ENCODE data around the gene ADK. TPM values are rescaled to one million over a fixed set of nuclear protein-coding genes. Genes with fewer than 3 reads are reported as not detected.
"Not testable (repeated sequence)": the region's sequence is repeated elsewhere in the genome, so short reads cannot be mapped to it uniquely, and the experiment has no call there.

The ADK gene
- total RNA-seq, 1 donor from 2014 or later: 34.9 TPM

DNA sequence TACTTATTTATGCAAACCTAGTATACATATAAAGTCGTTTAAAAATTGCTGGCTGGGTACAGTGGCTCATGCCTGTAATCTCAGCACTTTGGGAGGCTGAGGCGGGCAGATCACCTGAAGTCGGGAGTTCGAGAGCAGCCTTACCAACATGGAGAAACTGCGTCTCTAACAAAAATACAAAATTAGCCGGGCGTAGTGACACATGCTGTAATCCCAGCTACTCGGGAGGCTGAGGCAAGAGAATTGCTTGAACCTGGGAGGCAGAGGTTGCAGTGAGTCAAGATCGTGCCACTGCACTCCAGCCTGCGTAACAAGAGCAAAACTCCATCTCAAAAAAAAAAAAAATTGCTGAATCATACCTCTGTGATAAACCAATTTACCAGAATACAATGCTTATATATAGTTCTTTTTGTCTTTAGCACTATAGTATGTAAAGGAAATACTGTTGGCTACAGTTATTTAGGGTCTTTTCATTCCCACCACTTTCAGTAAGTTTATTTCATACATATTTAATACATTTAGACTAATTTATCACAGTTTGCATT lies 325.2 kb downstream of the ADK start:
- not testable (repeated sequence) for DNase-seq (ENCODE audit: low spot score)

DNA sequence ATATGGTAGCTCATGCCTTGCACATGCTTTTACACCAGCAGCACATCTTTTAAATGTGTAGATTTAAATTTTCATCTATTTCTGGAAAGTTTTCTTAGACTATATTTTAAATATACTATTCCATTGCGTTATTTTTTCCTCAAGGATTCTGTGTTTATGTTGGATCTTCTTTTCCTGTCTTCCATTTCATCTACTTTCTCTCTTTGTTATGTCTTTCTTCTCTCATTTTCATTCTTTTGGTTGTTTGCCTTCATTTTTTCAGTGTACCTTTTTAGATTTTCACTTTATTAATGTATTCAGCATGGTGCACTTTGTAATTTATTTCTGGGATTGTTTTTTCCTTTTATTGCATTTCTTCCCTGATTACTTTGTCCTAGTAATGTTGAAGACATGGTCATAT lies 329.8 kb downstream of the ADK start:
- no peak for DNase-seq (ENCODE audit: low spot score)

DNA sequence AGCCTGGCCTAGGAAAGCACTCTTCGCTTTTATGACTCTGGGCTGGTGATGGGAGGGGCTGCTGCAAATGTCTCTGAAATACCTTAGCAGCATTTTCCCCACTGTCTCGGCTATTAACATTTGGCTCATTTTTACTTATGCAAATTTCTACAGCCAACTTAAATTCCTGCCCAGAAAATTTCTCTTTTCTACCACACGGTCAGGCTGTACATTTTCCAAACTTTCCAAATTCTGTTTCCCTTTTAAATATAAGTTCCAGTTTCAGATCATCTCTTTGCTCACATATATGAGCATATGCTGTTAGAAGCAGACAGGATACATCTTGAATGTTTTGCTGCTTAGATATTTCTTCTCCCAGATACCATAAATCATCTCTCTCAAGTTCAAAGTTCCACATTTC lies 332.3 kb downstream of the ADK start:
- DNase-seq (ENCODE audit: low spot score): no peak

GRCh38 chr10:74485283-74485682 lies 334.3 kb downstream of the ADK start:
- DNase-seq (ENCODE audit: low spot score): no peak

DNA sequence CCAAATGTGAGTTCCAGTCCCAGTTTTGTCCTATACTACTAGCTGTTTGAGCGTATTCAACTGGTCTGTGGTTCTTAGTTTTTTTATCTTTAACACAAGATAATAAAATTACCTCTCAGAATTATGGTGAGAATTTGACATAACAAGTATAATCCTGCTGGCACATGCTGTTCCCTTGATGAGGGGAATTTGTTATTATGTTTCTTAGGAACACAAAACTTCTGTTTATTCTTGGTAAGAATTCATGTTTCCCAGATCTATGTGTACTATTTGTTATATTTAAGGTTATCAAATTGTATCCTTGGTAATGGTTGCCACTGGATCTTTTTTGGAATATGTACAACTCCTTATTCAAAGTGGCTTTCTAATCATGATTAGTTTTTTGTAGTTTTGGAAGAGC lies 335.6 kb downstream of the ADK start:
- no peak for DNase-seq (ENCODE audit: low spot score)

- no peak for DNase-seq (ENCODE audit: low spot score)
Measured at GRCh38 chr10:74488907-74489306, 337.9 kb downstream of the ADK start.

- DNase-seq (ENCODE audit: low spot score): no peak
Measured at GRCh38 chr10:74490551-74490950, 339.5 kb downstream of the ADK start.

DNA sequence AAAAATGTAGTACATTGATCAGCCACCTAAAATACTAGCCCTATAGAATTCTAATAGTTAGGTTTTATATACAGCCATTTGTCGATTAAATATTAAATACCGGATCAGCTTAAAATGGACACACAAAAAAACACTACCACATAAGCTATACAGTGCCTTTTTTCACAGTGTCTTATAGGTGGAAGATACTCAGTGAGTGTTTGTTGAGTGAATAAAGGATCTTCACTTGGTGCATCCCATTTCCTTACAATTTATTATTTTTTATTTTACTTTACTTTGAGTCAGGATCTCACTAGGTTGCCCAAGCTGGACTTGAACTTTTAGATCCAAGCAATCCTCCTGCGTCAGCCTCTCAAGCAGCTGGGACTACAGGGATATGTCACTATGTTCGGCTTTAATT lies 340.0 kb downstream of the ADK start:
- no peak for DNase-seq (ENCODE audit: low spot score)

DNA sequence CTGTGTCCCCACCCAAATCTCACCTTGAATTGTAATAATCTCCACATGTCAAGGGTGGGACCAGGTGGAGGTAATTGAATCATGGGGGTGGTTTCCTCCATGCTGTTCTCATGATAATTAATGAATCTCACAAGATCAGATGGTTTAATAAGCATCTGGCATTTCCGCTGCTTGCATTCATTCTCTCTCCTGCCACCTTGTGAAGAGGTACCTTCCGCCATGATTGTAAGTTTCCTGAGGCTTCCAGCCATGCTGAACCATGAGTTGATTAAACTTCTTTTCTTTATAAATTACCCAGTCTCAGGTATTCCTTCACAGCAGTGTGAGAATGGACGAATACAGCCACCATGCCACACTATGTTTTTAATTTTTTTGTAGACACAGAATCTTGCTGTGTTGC lies 345.3 kb downstream of the ADK start:
- DNase-seq (ENCODE audit: low spot score): not testable (repeated sequence)

DNA sequence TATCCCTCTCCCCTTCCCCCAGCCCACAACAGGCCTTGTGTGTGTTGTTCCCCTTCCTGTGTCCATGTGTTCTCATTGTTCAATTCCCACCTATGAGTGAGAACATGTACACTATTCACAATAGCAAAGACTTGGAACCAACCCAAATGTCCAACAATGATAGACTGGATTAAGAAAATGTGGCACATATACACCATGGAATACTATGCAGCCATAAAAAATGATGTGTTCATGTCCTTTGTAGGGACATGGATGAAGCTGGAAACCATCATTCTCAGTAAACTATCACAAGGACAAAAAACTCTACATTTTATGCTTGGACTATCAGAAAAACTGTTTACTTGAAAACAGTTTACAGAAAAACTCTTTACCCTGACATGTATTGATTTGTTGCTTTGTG lies 347.6 kb downstream of the ADK start:
- not testable (repeated sequence) for DNase-seq (ENCODE audit: low spot score)

DNA sequence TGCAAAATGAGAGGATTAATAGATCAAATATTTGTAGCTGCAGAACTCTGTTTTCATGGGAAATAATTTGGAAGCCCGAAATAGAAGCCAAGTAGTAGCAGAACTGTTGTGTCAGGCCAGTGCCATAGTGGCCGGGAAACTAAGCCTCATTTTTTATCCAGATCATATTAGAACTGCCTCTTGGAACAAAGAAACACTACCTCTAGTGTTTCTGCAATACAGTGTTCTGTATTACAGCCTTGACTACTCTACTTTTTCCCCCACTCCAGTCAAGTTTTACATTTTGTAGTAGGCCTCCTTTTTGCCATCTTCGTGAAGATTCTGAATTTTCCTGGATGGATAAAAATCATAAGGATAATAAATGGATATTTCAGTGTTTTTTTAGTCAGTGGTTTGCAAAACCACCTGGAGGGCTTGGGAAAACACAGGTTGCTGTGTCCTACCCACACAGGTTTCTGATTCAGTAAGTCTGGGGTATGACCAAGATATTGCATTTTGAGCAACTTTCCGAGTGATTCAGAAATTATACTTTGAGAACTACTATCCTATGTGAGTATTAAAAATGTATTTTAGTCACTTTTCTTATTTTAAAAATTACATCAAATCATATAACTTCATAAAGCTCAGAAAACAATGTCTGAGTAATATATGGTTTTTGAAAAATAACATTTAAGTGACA lies 349.1 kb downstream of the ADK start:
- no peak for DNase-seq (ENCODE audit: low spot score)

DNA sequence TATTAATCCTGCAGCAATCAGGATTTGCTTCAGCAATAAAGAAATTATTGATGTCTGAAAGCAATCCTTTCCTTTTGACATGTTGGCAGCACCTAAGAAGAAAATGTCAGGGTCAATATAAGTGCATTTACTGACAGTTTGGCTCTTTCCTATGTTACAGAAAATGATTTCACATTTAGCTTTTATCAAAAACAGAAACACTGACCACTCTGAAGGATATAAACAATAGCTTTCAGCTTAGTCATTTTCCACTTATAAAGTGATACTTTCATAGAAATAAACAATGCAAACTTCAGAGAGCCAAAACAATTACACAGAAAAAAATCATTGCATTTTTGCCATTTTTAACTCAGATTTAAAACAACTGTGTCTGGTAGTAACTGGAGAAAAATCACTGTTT lies 349.8 kb downstream of the ADK start:
- no peak for DNase-seq (ENCODE audit: low spot score)

DNA sequence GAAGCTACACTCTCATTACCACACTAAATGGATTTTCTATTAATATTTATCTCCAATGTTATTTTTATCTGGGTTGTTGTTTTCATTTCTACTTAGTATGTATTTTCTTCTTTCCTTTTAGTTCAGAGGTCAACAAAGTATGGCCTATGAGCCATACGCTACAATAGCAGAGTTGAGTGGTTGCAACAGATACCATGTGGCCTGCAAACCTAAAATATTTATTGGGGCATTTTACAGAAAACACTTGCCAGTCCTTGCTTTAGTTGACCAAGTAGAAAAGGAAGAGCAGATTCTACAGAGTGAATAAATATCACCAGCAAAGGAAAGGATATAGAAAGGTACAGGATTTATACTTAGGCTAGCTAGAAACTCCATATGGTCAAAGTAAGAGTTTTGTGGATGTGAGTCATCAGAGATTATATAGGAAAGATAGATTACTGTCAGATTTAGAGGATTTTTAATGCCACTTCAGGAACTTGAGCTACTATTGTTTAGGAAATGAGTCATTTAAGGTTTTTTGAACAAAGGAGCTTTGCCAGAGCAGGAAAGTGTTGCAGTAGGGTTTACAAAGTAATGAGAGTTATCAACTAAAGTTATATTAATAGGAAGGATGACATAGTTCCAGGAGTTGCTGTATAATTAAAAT lies 352.1 kb downstream of the ADK start:
- DNase-seq (ENCODE audit: low spot score): no peak

- no peak for DNase-seq (ENCODE audit: low spot score)
Measured at GRCh38 chr10:74507951-74508350, 356.9 kb downstream of the ADK start.

DNA sequence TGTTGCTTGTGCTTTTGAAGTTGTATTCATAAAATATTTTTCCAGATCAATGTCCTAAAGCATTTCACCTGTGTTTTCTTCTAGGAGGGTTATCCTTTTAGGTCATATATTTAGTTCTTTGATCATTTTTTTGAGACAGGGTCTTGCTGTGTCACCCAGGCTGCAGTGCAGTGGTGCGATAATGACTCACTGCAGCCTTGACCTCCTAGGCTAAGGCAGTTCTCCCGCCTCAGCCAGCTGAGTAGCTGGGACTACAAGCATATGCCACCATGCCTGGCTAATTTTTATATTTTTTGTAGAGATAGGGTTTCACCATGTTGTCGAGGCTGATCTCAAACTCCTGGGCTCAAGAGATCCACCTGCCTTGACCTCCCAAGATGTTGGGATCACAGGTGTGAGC lies 359.6 kb downstream of the ADK start:
- no peak for DNase-seq (ENCODE audit: low spot score)

GRCh38 chr10:74511051-74511450 lies 360.0 kb downstream of the ADK start:
- DNase-seq (ENCODE audit: low spot score): no peak

DNA sequence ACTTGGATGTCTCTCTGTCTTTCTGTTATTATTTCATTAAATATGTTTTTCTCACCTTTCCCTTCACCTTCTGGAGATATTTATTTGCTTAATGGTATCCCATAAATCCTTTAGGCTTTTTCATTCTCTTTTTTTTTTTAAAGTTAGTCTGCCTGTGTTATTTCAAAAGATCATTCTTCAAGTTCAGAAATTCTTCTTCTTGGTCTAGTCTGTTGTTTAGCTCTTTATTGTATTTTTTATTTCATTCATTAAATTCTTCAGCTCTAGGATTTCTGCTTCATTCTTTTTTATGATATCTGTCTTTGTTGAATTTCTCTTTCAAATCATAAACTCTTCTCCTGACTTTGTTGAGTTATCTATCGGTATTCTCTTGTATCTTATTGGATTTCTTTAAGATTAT lies 363.3 kb downstream of the ADK start:
- DNase-seq (ENCODE audit: low spot score): no peak

GRCh38 chr10:74518061-74518460 lies 367.0 kb downstream of the ADK start:
- no peak for DNase-seq (ENCODE audit: low spot score)

- DNase-seq (ENCODE audit: low spot score): no peak
Measured at GRCh38 chr10:74521526-74521925, 370.5 kb downstream of the ADK start.

- DNase-seq (ENCODE audit: low spot score): no peak
Measured at GRCh38 chr10:74523199-74523598, 372.2 kb downstream of the ADK start.

GRCh38 chr10:74525885-74526284 lies 374.9 kb downstream of the ADK start:
- no peak for DNase-seq (ENCODE audit: low spot score)

GRCh38 chr10:74527611-74528010 lies 376.6 kb downstream of the ADK start:
- DNase-seq (ENCODE audit: low spot score): not testable (repeated sequence)

- DNase-seq (ENCODE audit: low spot score): no peak
Measured at GRCh38 chr10:74529205-74529604, 378.2 kb downstream of the ADK start.

Data from mesenteric fat pad (tissue), 1 donor.